Spinal cord (tissue), 10 donors: ENCODE data around the gene PDX1. TPM values are rescaled to one million over a fixed set of nuclear protein-coding genes. Genes with fewer than 3 reads are reported as not detected.

Source experiments
- DNase-seq, 6 donors: peaks; one replicate each; pipeline versions ENCODE4 v3.0.0 to v3.0.0-alpha.2; 2013 to 2015; ENCODE audit warnings: low spot score in 6 of 6, low read depth in 4 of 6
- H3K27ac ChIP-seq: one replicate; pipeline ENCODE4 v1.5.1; 2013; ENCODE audit warnings: low read depth, low read length, control low read depth
- H3K27me3 ChIP-seq: one replicate; pipeline ENCODE4 v1.6.1; 2013; ENCODE audit warnings: low read length; ENCODE audit not compliant: control insufficient read depth, insufficient read depth
- H3K36me3 ChIP-seq: one replicate; pipeline ENCODE4 v1.6.1; 2013; ENCODE audit warnings: low read length; ENCODE audit not compliant: control insufficient read depth, insufficient read depth
- H3K4me1 ChIP-seq: one replicate; pipeline ENCODE4 v1.6.1; 2013; ENCODE audit warnings: low read length; ENCODE audit not compliant: control insufficient read depth, insufficient read depth
- H3K4me3 ChIP-seq: one replicate; pipeline ENCODE4 v1.5.1; 2013; ENCODE audit warnings: low read depth, low read length, control low read depth
- H3K9me3 ChIP-seq: one replicate; pipeline ENCODE4 v1.6.1; 2013; ENCODE audit warnings: low read length; ENCODE audit not compliant: control insufficient read depth, insufficient read depth
- WGBS: methylation state at CpG from one replicate; pipeline ENCODE4 v1.1.5; 2013; ENCODE audit warnings: missing lambda C conversion rate; ENCODE audit not compliant: insufficient coverage; 5-methylcytosine and 5-hydroxymethylcytosine counted together
- polyA plus RNA-seq, 2 donors: library from polyadenylated mRNA; unstranded; fragments of 120-200 nt; gene quantifications; one replicate each; pipeline ENCODE4 v1.2.1, GENCODE V29; 2013; ENCODE audit not compliant: insufficient read length in 2 of 2
- total RNA-seq, 2 donors: library from RNA; depleted of rRNA in 1 of 2; stranded (reverse); fragments of 120-200 nt in 1 of 2; fragments of >200 nt in 1 of 2; gene quantifications; one replicate each; pipeline versions ENCODE4 v1.2.3 to v1.2.4, GENCODE V29; 2013 to 2014
- donor health status: healthy.

Gene PDX1
- total and polyA plus RNA-seq, 4 donors: not detected

DNA sequence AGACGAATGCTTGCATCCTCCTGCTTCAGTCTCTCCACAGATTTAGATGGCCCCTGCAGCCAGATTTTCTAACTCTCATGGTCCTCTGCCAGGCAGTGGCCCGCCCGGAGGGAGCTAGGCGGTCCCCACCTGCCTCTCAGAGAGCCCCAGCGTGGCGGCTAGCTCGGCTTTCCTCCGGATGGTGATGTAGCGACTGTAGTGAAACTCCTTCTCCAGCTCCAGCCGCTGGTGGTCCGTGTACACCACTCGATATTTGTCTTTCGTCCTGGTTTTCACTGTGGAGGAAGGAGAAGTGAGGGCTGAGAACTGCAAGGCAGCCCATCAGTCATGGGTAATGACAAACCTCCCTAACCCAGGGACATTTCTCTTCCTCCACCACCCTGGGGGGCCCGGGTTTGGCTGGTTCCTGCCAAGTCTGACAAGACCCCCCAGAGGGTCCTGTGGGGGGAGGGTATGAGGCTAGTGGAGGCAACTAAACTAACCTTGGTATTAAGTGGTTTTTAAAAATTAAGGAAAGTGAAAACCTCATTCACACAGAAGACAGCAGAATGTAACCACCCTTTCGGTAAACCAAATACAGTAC, 45.0 kb downstream of the PDX1 start:
- no peak for DNase-seq
- Histone ChIP-seq H3K9me3 (no peaks in the 10 kb centered on the region), H3K4me3 (no peak overlapping the region), H3K27me3 (peaks cover 98% of the 10 kb centered on the region), H3K27ac (no peak overlapping the region), H3K4me1 (peaks cover 39% of the 10 kb centered on the region), H3K36me3 (no peaks in the 10 kb centered on the region)
- WGBS: 16% methylated on average over 9 of the region's 15 CpGs

DNA sequence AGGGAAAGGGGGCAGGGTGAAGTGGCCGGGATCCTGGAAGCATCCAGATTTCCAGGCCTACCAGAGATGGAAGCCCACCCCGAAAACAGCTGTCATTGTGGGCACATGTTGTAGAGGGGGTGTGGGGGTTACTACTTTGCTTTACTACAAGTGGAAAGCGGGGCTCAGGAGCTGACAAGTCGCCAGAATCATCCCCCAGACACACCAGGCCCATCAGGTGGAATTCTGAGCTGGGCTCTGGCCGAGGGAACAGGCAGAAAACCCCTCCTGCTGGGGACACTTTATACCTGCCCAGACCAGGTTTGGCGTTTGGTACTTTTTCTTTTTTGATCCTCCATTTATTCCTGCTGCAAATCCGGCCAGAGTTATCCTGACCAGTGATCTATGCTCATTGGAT, 45.5 kb downstream of the PDX1 start:
- peaks cover 34% of the 10 kb centered on the region for H3K4me1 ChIP-seq
- no peaks in the 10 kb centered on the region for H3K9me3 ChIP-seq
- no peak overlapping the region for H3K27ac ChIP-seq
- H3K36me3 ChIP-seq: no peaks in the 10 kb centered on the region
- DNase-seq: no peak
- H3K4me3 ChIP-seq: no peak overlapping the region
- 34% methylated on average over 4 of the region's 7 CpGs for WGBS
- peaks cover 98% of the 10 kb centered on the region for H3K27me3 ChIP-seq

DNA sequence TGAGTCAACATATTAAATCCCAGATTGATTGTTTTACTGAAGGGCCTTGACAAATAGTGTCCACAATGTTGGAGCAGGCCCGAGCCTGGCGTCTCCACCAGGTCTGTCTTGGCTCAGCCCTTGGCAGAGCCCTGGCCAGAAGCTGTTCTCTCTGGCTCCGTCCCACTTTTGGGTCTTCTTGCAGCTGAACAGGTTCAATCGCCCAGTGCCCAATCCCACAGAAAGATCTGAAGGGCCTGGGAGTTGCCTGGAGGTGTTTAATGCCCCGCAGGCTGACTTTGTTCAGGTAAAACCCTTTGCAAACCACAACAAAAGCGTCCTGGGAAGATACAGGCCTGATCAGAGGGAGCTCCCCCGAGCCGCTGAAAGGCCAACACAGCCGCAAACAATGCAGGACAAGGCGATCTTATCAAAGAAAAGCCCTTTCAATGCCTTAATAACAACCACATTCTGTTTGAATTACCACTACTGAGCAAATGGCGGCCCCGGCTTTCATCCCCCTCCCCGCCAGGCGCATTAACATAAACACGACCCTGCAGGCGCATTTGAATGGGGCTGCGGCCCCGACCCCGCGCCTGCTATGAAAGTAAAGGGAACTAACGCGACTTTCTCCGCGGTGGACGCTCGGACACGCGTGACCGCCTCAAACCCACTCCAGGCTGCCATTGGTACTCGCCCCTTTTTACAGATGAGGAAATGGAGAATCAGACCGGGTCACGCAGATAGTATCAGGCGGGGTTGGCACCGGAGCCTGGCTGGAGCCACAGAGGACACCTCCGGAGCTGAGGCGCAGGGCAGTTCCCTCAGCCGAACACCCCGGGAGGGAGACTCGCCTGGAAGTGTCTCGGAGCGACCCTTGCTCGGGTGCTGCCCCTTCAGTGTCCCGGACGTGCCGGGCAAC, 46.2 kb downstream of the PDX1 start:
- no peak for DNase-seq
- Histone ChIP-seq H3K36me3 (no peaks in the 10 kb centered on the region), H3K4me3 (no peak overlapping the region), H3K4me1 (peaks cover 28% of the 10 kb centered on the region), H3K27ac (no peak overlapping the region), H3K9me3 (no peaks in the 10 kb centered on the region), H3K27me3 (peaks cover 98% of the 10 kb centered on the region)
- WGBS: 3% methylated on average over 45 of the region's 45 CpGs

DNA sequence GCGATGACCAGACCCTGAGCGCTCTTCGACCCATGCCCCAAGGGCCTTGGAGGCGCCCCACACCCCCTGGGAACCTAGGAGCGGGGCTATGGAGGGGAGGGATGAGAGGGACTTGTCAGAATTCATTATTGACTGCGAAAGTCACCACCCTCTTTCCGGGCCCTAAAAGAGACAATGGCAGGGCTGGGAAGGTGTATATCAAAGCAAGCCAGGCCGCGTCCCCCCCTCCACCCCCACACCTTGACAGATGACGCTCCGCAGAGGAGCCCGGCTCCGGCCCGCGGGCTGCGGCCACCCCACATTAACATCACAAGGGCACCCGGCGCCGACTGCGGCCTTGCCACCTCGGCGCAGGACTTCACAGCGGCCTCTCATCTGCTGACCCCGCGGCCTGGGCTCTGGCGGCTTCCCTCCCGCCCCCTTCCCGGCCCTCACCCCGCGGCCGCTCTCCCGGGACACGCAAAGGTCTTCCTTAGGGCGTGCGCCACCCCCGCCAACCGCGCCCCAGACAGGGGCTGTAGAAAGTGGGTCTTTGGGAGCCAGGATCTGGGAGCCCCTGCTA, 46.9 kb downstream of the PDX1 start:
- no peak for DNase-seq
- no peak overlapping the region for H3K4me3 ChIP-seq

DNA sequence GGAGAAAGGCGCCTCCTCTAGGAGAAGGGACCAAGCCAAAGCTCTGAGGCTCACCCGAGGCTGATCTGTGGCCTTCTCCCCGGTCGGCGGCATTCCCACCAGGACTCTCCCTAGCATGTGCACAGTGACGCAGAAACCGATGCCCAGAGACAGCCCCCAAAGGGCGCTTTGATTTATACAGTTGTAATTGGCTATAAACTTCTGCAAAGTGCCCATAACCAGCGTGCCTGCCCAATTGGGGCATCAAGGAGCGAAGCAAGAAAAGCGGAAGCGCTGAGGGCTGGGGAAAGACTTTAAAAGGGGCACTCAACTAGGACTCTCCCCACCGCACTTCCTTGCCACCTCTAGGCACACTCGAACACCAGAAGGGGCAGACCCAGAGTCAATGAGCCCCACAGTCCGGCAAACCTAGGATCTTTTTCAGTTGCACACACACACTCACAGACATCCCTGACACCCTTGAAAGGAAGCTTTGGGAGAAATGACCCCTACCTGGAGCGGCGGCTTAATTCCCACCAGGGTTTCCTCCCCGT, 47.5 kb downstream of the PDX1 start:
- Histone ChIP-seq H3K36me3 (no peaks in the 10 kb centered on the region), H3K4me3 (no peak overlapping the region), H3K4me1 (peaks cover 25% of the 10 kb centered on the region), H3K27me3 (peaks cover 98% of the 10 kb centered on the region), H3K27ac (no peak overlapping the region), H3K9me3 (no peaks in the 10 kb centered on the region)
- WGBS: 1% methylated on average over 18 of the region's 18 CpGs
- no peak for DNase-seq

More for the DNA sequence above, 46.9 kb downstream of the PDX1 start:
- no peaks in the 10 kb centered on the region for H3K9me3 ChIP-seq
- H3K27me3 ChIP-seq: peaks cover 98% of the 10 kb centered on the region
- no peak overlapping the region for H3K27ac ChIP-seq
- no peaks in the 10 kb centered on the region for H3K36me3 ChIP-seq
- peaks cover 25% of the 10 kb centered on the region for H3K4me1 ChIP-seq
- WGBS: 1% methylated on average over 35 of the region's 38 CpGs

DNA sequence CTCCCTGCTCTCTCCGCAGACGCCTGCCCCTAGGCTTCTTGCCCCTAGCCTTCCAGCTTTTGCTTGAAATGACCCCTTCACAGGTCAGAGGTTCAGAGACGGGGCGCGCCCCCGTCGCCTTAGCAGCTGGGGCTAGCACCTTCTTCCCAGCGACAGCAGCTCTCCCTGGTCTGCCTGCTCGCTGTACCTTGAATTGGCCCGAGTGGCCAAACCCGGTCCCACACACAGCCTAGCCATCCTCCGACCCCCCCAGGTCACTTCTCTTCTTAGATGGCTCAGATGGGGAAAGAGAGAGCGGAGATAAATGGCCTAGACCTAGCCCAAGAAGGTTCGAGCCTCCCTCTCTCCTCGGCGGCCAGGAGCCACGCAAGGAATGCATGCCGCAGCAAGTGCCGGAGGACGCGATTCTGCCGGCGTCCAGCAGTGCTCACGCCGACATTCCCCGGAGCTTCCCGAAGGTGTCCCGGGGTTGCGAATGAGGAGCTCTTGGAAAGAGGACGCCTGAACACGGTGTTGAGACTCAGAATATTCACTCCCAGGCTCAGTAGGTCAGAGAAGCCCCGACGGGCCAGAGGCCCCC, 48.0 kb downstream of the PDX1 start:
- no peak for DNase-seq
- H3K36me3 ChIP-seq: no peaks in the 10 kb centered on the region
- H3K4me1 ChIP-seq: peaks cover 25% of the 10 kb centered on the region
- H3K27ac ChIP-seq: no peak overlapping the region
- under 1% methylated on average over 30 of the region's 33 CpGs for WGBS
- no peak overlapping the region for H3K4me3 ChIP-seq
- H3K27me3 ChIP-seq: peaks cover 98% of the 10 kb centered on the region
- no peaks in the 10 kb centered on the region for H3K9me3 ChIP-seq

DNA sequence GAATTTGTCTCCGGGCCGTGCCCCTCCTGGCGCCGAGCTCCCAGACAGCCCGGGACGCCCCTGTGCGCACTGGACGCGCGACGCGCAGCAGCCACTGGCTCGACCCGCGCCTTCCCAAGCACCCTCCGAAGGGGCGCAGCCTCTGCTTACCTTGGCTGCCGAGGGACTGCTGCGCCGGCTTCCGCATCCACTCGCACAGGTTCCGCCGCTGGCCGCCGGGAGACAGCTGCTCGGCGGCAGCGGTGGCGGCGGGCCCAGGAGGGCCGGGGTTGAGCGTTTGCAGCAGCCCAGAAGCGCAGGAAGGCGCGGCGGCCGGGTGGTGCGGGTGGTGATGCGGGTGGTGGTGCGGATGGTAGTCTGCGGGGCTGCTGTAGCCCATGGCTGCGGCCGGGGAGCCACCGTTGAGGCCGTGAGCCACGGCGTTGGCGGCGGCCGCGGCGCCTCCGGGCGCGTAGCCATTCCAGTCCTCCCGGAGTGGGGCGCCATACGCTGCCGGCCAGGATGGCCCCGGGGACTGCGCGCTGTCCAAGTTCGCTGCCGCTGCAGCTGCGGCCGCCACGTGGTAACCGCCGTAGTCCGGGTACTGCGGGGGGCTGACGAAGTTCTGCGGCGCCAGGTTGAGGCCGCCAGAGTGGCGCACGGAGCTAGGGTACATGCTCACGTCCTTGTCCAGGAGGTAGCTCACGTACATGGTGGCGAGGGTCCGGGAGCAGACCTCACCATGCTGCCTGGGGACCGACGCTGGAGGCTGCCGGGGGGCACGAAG, 48.7 kb downstream of the PDX1 start:
- peaks cover 25% of the 10 kb centered on the region for H3K4me1 ChIP-seq
- H3K9me3 ChIP-seq: no peaks in the 10 kb centered on the region
- H3K27ac ChIP-seq: no peak overlapping the region
- peaks cover 98% of the 10 kb centered on the region for H3K27me3 ChIP-seq
- no peaks in the 10 kb centered on the region for H3K36me3 ChIP-seq
- under 1% methylated on average over 86 of the region's 86 CpGs for WGBS
- H3K4me3 ChIP-seq: no peak overlapping the region
- DNase-seq: no peak

DNA sequence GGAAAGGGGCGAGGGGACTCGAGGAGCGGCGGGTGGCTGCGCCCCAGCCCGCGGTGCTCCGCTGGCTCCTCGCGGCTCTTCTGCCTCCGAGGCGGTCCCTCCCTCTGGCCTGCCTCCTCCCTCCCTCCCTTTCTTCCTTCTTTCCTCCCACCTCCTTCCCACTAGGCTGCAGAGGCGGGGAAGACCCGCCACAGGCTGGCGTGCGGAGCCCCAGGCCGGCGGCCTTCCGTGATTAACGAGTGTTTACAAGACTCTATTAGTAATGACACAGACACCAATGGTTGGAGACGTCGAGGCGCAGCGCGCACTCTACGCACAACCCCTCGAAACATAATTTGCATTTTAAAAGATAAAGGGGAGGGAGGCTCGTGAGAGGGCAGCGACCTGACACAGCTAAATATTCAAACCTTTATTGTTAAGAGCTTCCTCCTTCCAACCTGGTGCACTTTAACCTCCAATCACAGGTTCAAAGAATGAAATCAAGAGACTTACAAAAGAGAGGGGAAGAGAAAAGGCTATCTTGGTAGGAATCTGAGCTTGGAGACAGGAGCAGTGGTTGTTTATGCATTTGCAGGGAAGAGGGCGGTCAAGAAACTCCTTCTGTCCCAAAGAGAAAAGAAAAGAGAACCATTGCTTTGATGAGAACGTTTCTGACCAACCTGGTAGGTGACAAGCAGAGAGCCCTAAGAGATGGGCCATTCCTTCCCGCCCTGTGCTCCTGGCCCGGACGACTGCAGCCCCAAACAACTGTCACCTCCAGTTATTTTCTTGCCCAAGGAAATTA, 49.5 kb downstream of the PDX1 start, which contains the start of gene CDX2:
CDX2 (minus strand) TSS at position 234 of the 784 bp plus-strand sequence. CDS start 309 bp downstream, outside the sequence.
- WGBS: under 1% methylated on average over 14 of the region's 34 CpGs
- Histone ChIP-seq H3K36me3 (no peaks in the 10 kb centered on the region), H3K4me3 (no peak within 1 kb of the TSS), H3K27me3 (peaks cover 99% of the 10 kb centered on the region), H3K9me3 (no peaks in the 10 kb centered on the region), H3K27ac (no peak within 1 kb of the TSS), H3K4me1 (peaks cover 25% of the 10 kb centered on the region)
- no peak for DNase-seq
